K562 (cell line): Measurements from ENCODE around the gene EXOC2. TPM values are rescaled to one million over a fixed set of nuclear protein-coding genes. Genes with fewer than 3 reads are reported as not detected.

ENCODE experiments used
- ATAC-seq: fragments of 200-7000 bp; cut with Tn5 transposase; 3 replicates; pipeline ENCODE4 v1.9.1; 2020; ENCODE audit warnings: moderate library complexity
- BruUV-seq: library from RNA; stranded (reverse); fragments of 400-500 nt; replicated peaks from 2 replicates; lab custom pipeline; 2021; lab: Mats Ljungman, UMichigan
- CTCF ChIA-PET: fragments of 300-600 bp; formaldehyde crosslinking; extraction: SDS; loops from one replicate; lab custom pipeline; 2021; ENCODE audit warnings: low intra/inter-chr PET ratio; lab: Yijun Ruan, JAX
- POLR2A ChIA-PET: fragments of 300-600, 350-650 bp; sonication (Branson Sonifier 250); formaldehyde crosslinking; extraction: SDS; loops from one replicate; lab custom pipeline; 2021; ENCODE audit warnings: antibody characterized with exemption, inconsistent platforms; lab: Yijun Ruan, JAX
- DNase-seq, 4 experiments: peaks; one replicate each; pipeline versions ENCODE4 v3.0.0 to v3.0.0-alpha.2; 2011 to 2018; ENCODE audit warnings: low spot score in 3 of 4, mixed read lengths in 3 of 4; ENCODE audit errors: extremely low read depth in 1 of 4
- FAIRE-seq: peaks from 2 replicates; lab custom pipeline; 2011; peaks lifted over from hg19 to GRCh38; lab: Jason Lieb, UNC
- H2AFZ ChIP-seq: 2 replicates; pipeline ENCODE4 v1.6.0; 2011; ENCODE audit warnings: low read depth, low read length, control low read depth, inconsistent platforms
- H3K27ac ChIP-seq: fragments of 200-600 bp; 3 replicates; pipeline ENCODE4 v1.8.0; 2011; ENCODE audit warnings: low read depth, mild to moderate bottlenecking, control low read depth, inconsistent platforms, low read length, moderate library complexity, mixed read lengths; ENCODE audit errors: extremely low read depth
- H3K27me3 ChIP-seq, 2 experiments: fragments of 300-600 bp in 1 of 2; 2 replicates in 1 of 2; 3 replicates in 1 of 2; pipeline versions ENCODE4 v1.6.0 to v1.8.0; 2011; ENCODE audit warnings: inconsistent platforms in 2 of 2, low read length in 2 of 2, mild to moderate bottlenecking in 1 of 2, mixed read lengths in 1 of 2, moderate library complexity in 1 of 2; ENCODE audit not compliant: control insufficient read depth in 2 of 2, insufficient read depth in 2 of 2
- H3K36me3 ChIP-seq: fragments of 300-600 bp; 3 replicates; pipeline ENCODE4 v1.8.0; 2011; ENCODE audit warnings: mild to moderate bottlenecking, low read length, inconsistent platforms; ENCODE audit not compliant: control insufficient read depth, insufficient read depth
- H3K4me1 ChIP-seq, 2 experiments: fragments of 200-600 bp in 1 of 2; replicated peaks in 1 of 2; 2 replicates in 1 of 2; 3 replicates in 1 of 2; pipeline versions ENCODE4 v1.5.1 to v1.8.0; 2011; ENCODE audit warnings: inconsistent platforms in 2 of 2, low read length in 2 of 2, mild to moderate bottlenecking in 1 of 2, mixed read lengths in 1 of 2, moderate library complexity in 1 of 2; ENCODE audit not compliant: control insufficient read depth in 2 of 2, insufficient read depth in 2 of 2
- H3K4me2 ChIP-seq: 2 replicates; pipeline ENCODE4 v1.6.1; 2011; ENCODE audit warnings: low read length, control low read depth, inconsistent platforms, mixed read lengths; ENCODE audit not compliant: insufficient read depth
- H3K4me3 ChIP-seq: fragments of 200-600 bp; sonication (generic), shearing (Covaris generic); 2 replicates; pipeline ENCODE4 v1.5.1; 2016; ENCODE audit warnings: control low read depth, inconsistent platforms
- H3K79me2 ChIP-seq: fragments of 200-600 bp; 3 replicates; pipeline ENCODE4 v1.8.0; 2011; ENCODE audit warnings: low read length, inconsistent platforms; ENCODE audit not compliant: control insufficient read depth, insufficient read depth
- H3K9ac ChIP-seq, 2 experiments: 2 replicates each; pipeline versions ENCODE4 v1.6.0 to v1.6.1; 2011; ENCODE audit warnings: low read depth in 2 of 2, low read length in 2 of 2, control low read depth in 1 of 2, inconsistent platforms in 1 of 2, mild to moderate bottlenecking in 1 of 2, mixed read lengths in 1 of 2; ENCODE audit not compliant: insufficient read depth in 1 of 2
- H3K9me1 ChIP-seq: one replicate; pipeline ENCODE4 v1.6.0; 2011; ENCODE audit warnings: inconsistent platforms, mild to moderate bottlenecking, low read length, moderate library complexity; ENCODE audit not compliant: control insufficient read depth, insufficient read depth
- H3K9me3 ChIP-seq: replicated peaks from 2 replicates; pipeline ENCODE4 v1.5.1; 2011; ENCODE audit warnings: low read depth, low read length, inconsistent platforms; ENCODE audit not compliant: control insufficient read depth, insufficient read depth
- H4K20me1 ChIP-seq: replicated peaks from 2 replicates; pipeline ENCODE4 v1.6.1; 2011; ENCODE audit warnings: low read length, inconsistent platforms, mixed read lengths; ENCODE audit not compliant: control insufficient read depth, insufficient read depth
- FOXK1 ChIP-seq: sonication (generic); formaldehyde crosslinking; IDR thresholded peaks from 2 replicates; pipeline ENCODE4 v1.8.0; 2022; ENCODE audit warnings: missing genetic modification reagents, mild to moderate bottlenecking, borderline replicate concordance
- FOXP1 ChIP-seq: sonication (generic); formaldehyde crosslinking; IDR thresholded peaks from 2 replicates; pipeline ENCODE4 v1.8.0; 2022; ENCODE audit warnings: mild to moderate bottlenecking, missing genetic modification reagents
- KAT8 ChIP-seq: fragments of 450-650 bp; IDR thresholded peaks from 2 replicates; pipeline ENCODE4 v1.6.1; 2016; ENCODE audit warnings: low read depth, mild to moderate bottlenecking
- KLF13 ChIP-seq: fragments of 450-650 bp; IDR thresholded peaks from 2 replicates; pipeline ENCODE4 v1.6.1; 2016; ENCODE audit warnings: missing genetic modification characterization, low read depth, mild to moderate bottlenecking, missing compliant biosample characterization, moderate library complexity, borderline replicate concordance
- MBD2 ChIP-seq: sonication (generic); IDR thresholded peaks from 2 replicates; pipeline ENCODE4 v1.6.1; 2016; ENCODE audit warnings: low read depth, borderline replicate concordance
- PML ChIP-seq: IDR thresholded peaks from 2 replicates; pipeline ENCODE4 v1.6.1; 2012; ENCODE audit warnings: low read length, inconsistent platforms
- ZNF592 ChIP-seq: fragments of 450-650 bp; IDR thresholded peaks from 2 replicates; pipeline ENCODE4 v1.6.1; 2017; ENCODE audit warnings: antibody characterized with exemption, mild to moderate bottlenecking
- in situ Hi-C: fragments of 300-500 bp; cut with MboI; formaldehyde crosslinking; loops from 4 replicates; pipeline ENCODE4 v1.15.0; 2018; ENCODE audit warnings: inconsistent platforms, mixed read lengths
- intact Hi-C: fragments of 100-400 bp; cut with micrococcal nuclease; formaldehyde crosslinking; loops from 2 replicates; pipeline ENCODE4 v1.14.2; 2022
- polyA plus RNA-seq, 8 experiments: library from polyadenylated mRNA; depleted of rRNA in 4 of 8; stranded (reverse) in 5 of 8; unstranded in 3 of 8; fragments of >200 nt; fragmentation: Nextera tagmentation in 2 of 8; fragmentation: Illumina TruSeq in 1 of 8; extraction: Ambion mirVana in 2 of 8; extraction: Trizol in 1 of 8; gene quantifications; 2 replicates each; pipeline versions ENCODE4 v1.2.1 to v1.2.3, GENCODE V29; 2011 to 2014; ENCODE audit warnings: inconsistent platforms in 1 of 8, missing spikeins in 1 of 8
- total RNA-seq, 7 experiments: library from RNA; depleted of rRNA in 6 of 7; stranded (reverse); fragments of >200 nt in 6 of 7; fragmentation: Illumina TruSeq in 2 of 7; extraction: Trizol in 2 of 7; gene quantifications; 2 replicates each; pipeline versions ENCODE4 v1.2.1 to v1.2.3, GENCODE V29; 2011 to 2021; ENCODE audit warnings: low replicate concordance in 1 of 7

Gene EXOC2
- total and polyA plus RNA-seq, 9 of the 15 experiments (the other 6 are each of a cell fraction or from before 2014, with no cell fraction given): 12.2 to 30.2 (median 24.2) TPM

GRCh38 chr6:642805-643204 is 50.1 kb downstream of the EXOC2 start:
- H3K36me3 ChIP-seq: no peaks in the 10 kb centered on the region
- no peak overlapping the region for H3K4me2 ChIP-seq
- H3K9me3 ChIP-seq: no peaks in the 10 kb centered on the region
- H3K9me1 ChIP-seq: no peaks in the 10 kb centered on the region
- ChIA-PET POLR2A (no interaction called here), CTCF (no interaction called here)
- H3K27me3 ChIP-seq: no peaks in the 10 kb centered on the region
- no peaks in the 10 kb centered on the region for H3K79me2 ChIP-seq
- no peak overlapping the region for H3K9ac ChIP-seq
- no TSS peak for BruUV-seq
- no peak overlapping the region for H2AFZ ChIP-seq
- H3K27ac ChIP-seq: no peak overlapping the region
- H3K4me1 ChIP-seq: no peaks in the 10 kb centered on the region
- no peak for FAIRE-seq
- H4K20me1 ChIP-seq: no peaks in the 10 kb centered on the region
- H3K4me3 ChIP-seq: no peak overlapping the region
- no peak for ATAC-seq
- intact Hi-C loops: no loop called here
- in situ Hi-C loops: no loop called here
- TF ChIP-seq FOXK1 (CRISPR knock-in tag) (no peak), FOXP1 (CRISPR knock-in tag) (no peak), KLF13 (tag) (no peak), KAT8 (no peak), PML (no peak), MBD2 (no peak), ZNF592 (no peak)
- no peak for DNase-seq
